NCI-H1092 treated with DMSO at 0.1 percent for 48 hours (cell line): Measurements from ENCODE around the gene GNAT1.
"Not testable (repeated sequence)": the region's sequence is repeated elsewhere in the genome, so short reads cannot be mapped to it uniquely, and the experiment has no call there.

Experiments used
- DNase-seq: peaks from one replicate; lab custom pipeline; 2025; lab: John Stamatoyannopoulos, UW

The GNAT1 gene

GRCh38 chr3:50242851-50243542, 51.6 kb downstream of the GNAT1 start:
- DNase-seq = no peak

- no peak for DNase-seq
These were observed 52.1 kb downstream of the GNAT1 start for GRCh38 chr3:50243543-50243895.

- DNase-seq = not testable (repeated sequence)
These were observed 53.4 kb downstream of the GNAT1 start for GRCh38 chr3:50244813-50245212.

DNA sequence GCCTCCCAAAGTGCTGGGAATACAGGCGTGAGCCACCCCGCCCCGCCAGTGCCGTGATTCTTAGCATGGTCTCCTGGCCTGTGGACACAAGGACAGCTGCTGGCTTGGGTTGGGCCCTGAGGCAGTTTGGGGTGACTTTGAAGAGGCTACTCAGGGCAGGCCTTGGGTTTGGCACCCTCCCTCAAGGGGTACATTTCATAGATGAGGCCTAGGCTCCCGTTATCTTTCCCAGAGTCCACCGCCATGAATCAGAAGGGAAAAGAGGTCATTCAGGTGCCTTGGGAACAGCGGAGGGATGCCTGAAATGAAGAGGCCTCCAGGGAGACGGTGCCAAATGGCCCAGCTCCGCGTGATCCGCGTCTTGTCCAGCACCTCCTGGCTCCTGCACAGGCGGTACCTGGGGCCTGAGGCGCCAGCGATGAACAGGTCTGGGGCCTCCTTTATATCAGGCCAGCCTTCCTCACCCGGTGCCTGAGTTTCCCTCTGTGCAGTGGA, 53.9 kb downstream of the GNAT1 start:
- no peak for DNase-seq

DNA sequence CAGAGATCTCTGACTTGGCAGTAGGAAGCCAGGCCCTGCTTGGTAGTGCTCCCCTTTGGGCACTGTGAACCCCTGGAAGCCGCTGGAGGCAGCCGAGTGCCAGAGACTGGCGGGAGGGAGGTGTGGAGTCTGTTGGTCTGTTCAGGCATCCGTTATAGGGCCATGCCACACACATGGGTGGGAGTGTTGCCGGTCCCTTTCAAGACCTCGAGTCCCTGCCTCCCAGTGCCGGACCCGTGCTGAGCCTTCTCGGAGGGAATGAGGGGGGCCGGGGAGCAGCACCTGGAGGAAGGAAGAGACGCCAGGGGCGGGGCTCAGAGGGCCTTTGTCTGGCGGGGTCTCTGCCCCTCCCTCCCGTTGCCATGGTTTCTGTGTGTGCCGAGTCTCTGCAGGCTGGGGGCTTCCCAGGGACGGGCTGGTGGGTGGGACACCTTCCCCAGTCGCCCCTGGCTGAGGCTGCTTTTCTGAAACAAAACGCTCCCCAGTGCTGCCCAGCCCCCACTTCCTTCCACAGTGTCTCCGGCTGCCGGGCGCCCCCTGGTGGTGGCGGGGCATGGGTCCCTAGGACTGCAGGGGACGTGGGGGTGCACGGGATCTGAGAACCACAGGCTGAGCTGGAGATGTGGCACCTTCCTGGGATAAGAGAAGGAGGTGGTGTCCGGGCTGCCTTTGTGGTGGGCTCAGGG, 54.6 kb downstream of the GNAT1 start:
- peak; percentile 60 for DNase-seq

GRCh38 chr3:50246517-50246954, 55.1 kb downstream of the GNAT1 start:
- no peak for DNase-seq
